ENCODE measurements around the gene SPANXN2.
"Not testable (repeated sequence)": the region's sequence is repeated elsewhere in the genome, so short reads cannot be mapped to it uniquely, and the experiment has no call there.

SPANXN2 gene

GRCh38 chrX:143720652-143721051 is at the start of gene SPANXN2:
Gene SPANXN2, minus strand, starts transcription at chrX:143720752. Its CDS starts 84 bp downstream, at chrX:143720668.
- not testable (repeated sequence) for DNase-seq (ENCODE audit: low spot score)

GRCh38 chrX:143768976-143769375 is 48.4 kb upstream of the SPANXN2 start:
- DNase-seq (ENCODE audit: low spot score) = no peak

GRCh38 chrX:143767789-143768188 is 47.2 kb upstream of the SPANXN2 start:
- DNase-seq (ENCODE audit: low spot score) = not testable (repeated sequence)

- DNase-seq (ENCODE audit: low spot score) = no peak
Measured at GRCh38 chrX:143757887-143758286, 37.3 kb upstream of the SPANXN2 start.

- DNase-seq (ENCODE audit: low spot score) = no peak
Measured at GRCh38 chrX:143757375-143757774, 36.8 kb upstream of the SPANXN2 start.

GRCh38 chrX:143754183-143754582 is 33.6 kb upstream of the SPANXN2 start:
- DNase-seq (ENCODE audit: low spot score) = no peak

- DNase-seq (ENCODE audit: low spot score) = no peak
Measured at GRCh38 chrX:143733866-143734265, 13.3 kb upstream of the SPANXN2 start.

GRCh38 chrX:143726296-143726695 is 5.7 kb upstream of the SPANXN2 start:
- no peak for DNase-seq (ENCODE audit: low spot score)

- no peak for DNase-seq (ENCODE audit: low spot score)
Measured at GRCh38 chrX:143701460-143701859, 19.1 kb downstream of the SPANXN2 start.

GRCh38 chrX:143694885-143695284 is 25.7 kb downstream of the SPANXN2 start:
- DNase-seq (ENCODE audit: low spot score) = no peak

GRCh38 chrX:143683486-143683885 is 37.1 kb downstream of the SPANXN2 start:
- no peak for DNase-seq (ENCODE audit: low spot score)

GRCh38 chrX:143674926-143675325 is 45.6 kb downstream of the SPANXN2 start:
- no peak for DNase-seq (ENCODE audit: low spot score)

- no peak for DNase-seq (ENCODE audit: low spot score)
Measured at GRCh38 chrX:143669395-143669794, 51.2 kb downstream of the SPANXN2 start.

GRCh38 chrX:143664302-143664701 is 56.2 kb downstream of the SPANXN2 start:
- no peak for DNase-seq (ENCODE audit: low spot score)

- DNase-seq (ENCODE audit: low spot score) = no peak
Measured at GRCh38 chrX:143663755-143664154, 56.8 kb downstream of the SPANXN2 start.

All from AG08396 (cell line).